Psoas muscle (tissue), 8 donors: ENCODE results near the gene EPHB6. TPM values are rescaled to one million over a fixed set of nuclear protein-coding genes. Genes with fewer than 3 reads are reported as not detected.

ENCODE experiments used
- ATAC-seq, 4 donors: fragments of 200-7000 bp; cut with Tn5 transposase; one replicate each; pipeline ENCODE4 v1.9.1; 2020; ENCODE audit warnings: moderate library complexity in 3 of 4, mild to moderate bottlenecking in 2 of 4
- DNase-seq, 2 donors: peaks; one replicate each; pipeline ENCODE4 v3.0.0-alpha.2; 2020
- H3K27ac ChIP-seq: fragments of 200-600 bp; one replicate; pipeline ENCODE4 v1.8.0; 2022
- H3K27me3 ChIP-seq, 3 donors: fragments of 200-600 bp in 1 of 3; one replicate each; pipeline versions ENCODE4 v1.6.1 to v1.8.0; 2013 to 2022; ENCODE audit warnings: low read length in 2 of 3, mild to moderate bottlenecking in 2 of 3, moderate library complexity in 1 of 3; ENCODE audit not compliant: insufficient read depth in 3 of 3
- H3K36me3 ChIP-seq, 2 donors: fragments of 200-600 bp in 1 of 2; one replicate each; pipeline versions ENCODE4 v1.6.1 to v1.8.0; 2013 to 2022; ENCODE audit warnings: low read depth in 1 of 2, mild to moderate bottlenecking in 1 of 2, moderate library complexity in 1 of 2; ENCODE audit not compliant: insufficient read depth in 1 of 2
- H3K4me1 ChIP-seq: fragments of 200-600 bp; one replicate; pipeline ENCODE4 v1.8.0; 2022
- H3K4me3 ChIP-seq: fragments of 200-600 bp; one replicate; pipeline ENCODE4 v1.8.0; 2022; ENCODE audit warnings: mild to moderate bottlenecking
- H3K9me3 ChIP-seq: fragments of 200-600 bp; one replicate; pipeline ENCODE4 v1.8.0; 2022
- WGBS, 3 donors: extraction: QIAGEN DNeasy Blood & Tissue Kit; methylation state at CpG; one replicate each; pipeline versions ENCODE4 v1.1.6 to v1.1.7; 2013; 5-methylcytosine and 5-hydroxymethylcytosine counted together
- intact Hi-C, 2 donors: fragments of 100-400 bp; cut with DNase I; formaldehyde crosslinking; loops; one replicate each; pipeline versions ENCODE4 v1.11.0 to v1.14.2; 2022
- polyA plus RNA-seq, 3 donors: library from polyadenylated mRNA; stranded (reverse); fragments of 200-250 nt; gene quantifications; one replicate each; pipeline ENCODE4 v1.2.3, GENCODE V29; 2013
- total RNA-seq, 4 donors: library from RNA; stranded (reverse); fragmentation: NEBNext Ultra II Directional in 2 of 4; extraction: Animal tissue kit (Norgen Biotek cat#: 25700) in 2 of 4; gene quantifications; one replicate each; pipeline versions ENCODE4 v1.2.1 to v1.2.4, GENCODE V29; 2021 to 2023
- TF ChIP-seq, protein P1 (sequence below): fragments of 200-600 bp; IDR thresholded peaks from one replicate; pipeline ENCODE4 v1.8.0; 2022; ENCODE audit warnings: antibody characterized with exemption
- donor health status: healthy with polysubstance abuse.
- donor health status: DM: no; HTN: no; CAD: no; lungs with moderate emphysema.
- donor health status: Bipolar disorder and iron deficiency.
- donor health status: healthy.
- donor health status: DM: yes; HTN: yes; CAD: no.
- donor health status: DM: no; HTN: no; CAD: no.
- donor health status: DM: no; HTN: no; CAD: no.
- donor health status: DM: yes; HTN: yes; CAD: no.

Gene EPHB6
- total and polyA plus RNA-seq, 7 donors: 0.57 to 5.7 (median 2.9) TPM

DNA sequence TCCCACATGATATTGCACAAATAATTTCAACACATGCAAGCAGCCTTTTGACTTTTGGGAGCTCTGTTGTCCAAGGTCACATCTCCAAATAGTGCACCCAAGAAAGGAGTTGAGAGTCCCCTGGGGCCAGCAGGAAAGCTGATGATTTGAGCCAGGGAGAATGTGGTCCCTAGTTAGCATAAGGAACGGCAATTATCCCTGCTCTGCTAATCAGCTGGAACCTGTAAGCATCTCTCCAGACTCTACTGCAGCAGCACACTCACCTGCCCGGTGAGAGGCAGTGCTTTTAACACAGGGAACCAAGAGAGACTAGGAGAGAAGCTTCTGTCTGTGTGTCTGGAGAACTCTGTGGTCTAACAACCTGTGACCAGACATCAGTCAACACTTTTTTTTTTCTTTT is 61.6 kb downstream of the EPHB6 start:
- Histone ChIP-seq H3K27ac (no peak overlapping the region), H3K4me1 (no peaks in the 10 kb centered on the region), H3K9me3 (no peaks in the 10 kb centered on the region), H3K27me3 (peaks cover 0 to 5% (median 0%) of the 10 kb centered on the region in 3 donors), H3K4me3 (no peak overlapping the region), H3K36me3 (no peaks in the 10 kb centered on the region)
- TF ChIP-seq, protein P1, sequence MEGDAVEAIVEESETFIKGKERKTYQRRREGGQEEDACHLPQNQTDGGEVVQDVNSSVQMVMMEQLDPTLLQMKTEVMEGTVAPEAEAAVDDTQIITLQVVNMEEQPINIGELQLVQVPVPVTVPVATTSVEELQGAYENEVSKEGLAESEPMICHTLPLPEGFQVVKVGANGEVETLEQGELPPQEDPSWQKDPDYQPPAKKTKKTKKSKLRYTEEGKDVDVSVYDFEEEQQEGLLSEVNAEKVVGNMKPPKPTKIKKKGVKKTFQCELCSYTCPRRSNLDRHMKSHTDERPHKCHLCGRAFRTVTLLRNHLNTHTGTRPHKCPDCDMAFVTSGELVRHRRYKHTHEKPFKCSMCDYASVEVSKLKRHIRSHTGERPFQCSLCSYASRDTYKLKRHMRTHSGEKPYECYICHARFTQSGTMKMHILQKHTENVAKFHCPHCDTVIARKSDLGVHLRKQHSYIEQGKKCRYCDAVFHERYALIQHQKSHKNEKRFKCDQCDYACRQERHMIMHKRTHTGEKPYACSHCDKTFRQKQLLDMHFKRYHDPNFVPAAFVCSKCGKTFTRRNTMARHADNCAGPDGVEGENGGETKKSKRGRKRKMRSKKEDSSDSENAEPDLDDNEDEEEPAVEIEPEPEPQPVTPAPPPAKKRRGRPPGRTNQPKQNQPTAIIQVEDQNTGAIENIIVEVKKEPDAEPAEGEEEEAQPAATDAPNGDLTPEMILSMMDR: no peak
- intact Hi-C loops: no loop called here
- WGBS, 3 donors: 30 to 41% (median 35%) methylated on average over 2 of the region's 2 CpGs
- ATAC-seq: no peak
- DNase-seq: no peak

DNA sequence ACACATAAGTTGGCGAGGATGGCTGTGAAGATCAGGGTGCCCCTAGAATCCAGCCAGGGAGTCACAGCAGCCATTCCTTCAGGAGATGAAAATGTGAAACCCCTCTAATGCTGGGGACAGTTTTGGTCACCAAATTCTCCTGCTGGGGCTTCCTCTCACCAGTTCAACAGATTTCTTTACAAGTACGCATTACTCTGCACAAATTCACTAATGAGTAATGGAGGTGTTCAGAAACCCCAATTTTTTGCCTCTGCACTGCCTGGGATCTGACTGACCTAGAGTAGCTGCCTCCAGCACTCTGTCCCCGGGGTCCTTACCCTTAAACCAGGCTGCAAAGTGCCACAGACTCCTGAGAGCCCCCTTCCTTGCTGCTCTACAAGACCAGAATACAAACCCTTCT is 62.6 kb downstream of the EPHB6 start:
- ATAC-seq (no peak), DNase-seq (no peak)
- no peaks in the 10 kb centered on the region for H3K36me3 ChIP-seq
- TF ChIP-seq, protein P1: no peak
- H3K4me1 ChIP-seq: no peaks in the 10 kb centered on the region
- WGBS, 3 donors: 76 to 79% (median 78%) methylated on average over 3 of the region's 3 CpGs
- H3K27ac ChIP-seq: no peak overlapping the region
- H3K9me3 ChIP-seq: no peaks in the 10 kb centered on the region
- H3K4me3 ChIP-seq: no peak overlapping the region
- intact Hi-C loops: no loop called here
- H3K27me3 ChIP-seq: peaks cover 0 to 5% (median 0%) of the 10 kb centered on the region in 3 donors

DNA sequence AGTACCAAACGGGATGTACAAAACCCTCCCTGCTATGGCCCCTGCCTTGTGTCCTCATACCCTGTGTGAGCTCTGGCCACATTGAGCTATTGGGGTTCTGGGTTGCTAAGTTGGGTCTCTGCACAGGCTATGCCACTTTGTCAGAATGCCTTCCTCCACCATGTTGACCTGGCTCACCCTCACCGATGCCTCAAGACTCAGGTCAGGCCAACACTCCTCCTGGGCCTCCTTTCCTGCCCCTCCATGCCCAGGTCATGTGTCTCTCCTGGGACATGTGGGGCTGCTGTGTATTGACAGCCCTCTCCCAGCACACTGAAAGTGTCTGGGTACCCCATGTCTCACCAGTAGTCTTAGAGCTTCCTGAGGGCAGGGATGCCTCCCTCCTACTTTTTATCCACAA is 64.0 kb downstream of the EPHB6 start:
- ATAC-seq (no peak), DNase-seq (no peak)
- no peaks in the 10 kb centered on the region for H3K36me3 ChIP-seq
- no peak overlapping the region for H3K4me3 ChIP-seq
- H3K4me1 ChIP-seq: no peaks in the 10 kb centered on the region
- TF ChIP-seq, protein P1: no peak
- H3K27ac ChIP-seq: no peak overlapping the region
- H3K27me3 ChIP-seq: peaks cover 0 to 5% (median 0%) of the 10 kb centered on the region in 3 donors
- intact Hi-C loops: no loop called here
- 76 to 88% (median 85%) methylated on average over 2 of the region's 2 CpGs for WGBS, 3 donors
- H3K9me3 ChIP-seq: no peaks in the 10 kb centered on the region

DNA sequence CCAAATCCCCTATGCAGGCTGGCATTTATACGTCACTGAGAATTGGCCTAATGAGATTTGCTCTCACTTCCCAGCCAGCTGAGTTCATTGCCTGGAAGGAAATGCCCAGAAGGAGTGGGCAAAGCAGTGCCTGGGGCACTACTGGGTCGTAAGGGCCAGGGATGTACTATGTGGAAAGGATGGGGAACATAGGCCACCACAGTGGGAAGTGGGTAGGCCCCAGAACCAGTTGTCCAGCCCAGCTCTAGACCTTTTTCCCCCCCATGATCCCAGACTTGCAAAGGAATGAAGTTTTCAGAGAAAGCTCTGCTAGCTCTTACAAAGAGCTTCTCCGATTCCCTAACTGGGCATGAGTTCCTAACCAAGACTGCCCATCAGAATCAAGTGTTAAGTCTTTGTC is 64.8 kb downstream of the EPHB6 start:
- no peak for DNase-seq
- H3K4me1 ChIP-seq: no peaks in the 10 kb centered on the region
- no peaks in the 10 kb centered on the region for H3K36me3 ChIP-seq
- no peak overlapping the region for H3K4me3 ChIP-seq
- 77 to 86% (median 79%) methylated on average over 3 of the region's 3 CpGs for WGBS, 3 donors
- no peaks in the 10 kb centered on the region for H3K9me3 ChIP-seq
- ATAC-seq: no peak
- intact Hi-C loops: no loop called here
- no peak overlapping the region for H3K27ac ChIP-seq
- peaks cover 0 to 5% (median 0%) of the 10 kb centered on the region in 3 donors for H3K27me3 ChIP-seq
- TF ChIP-seq, protein P1: no peak

Other genes starting within 250 kb of the EPHB6 start
- gene PRSS1, start 105.6 kb upstream of the EPHB6 start, total RNA-seq: 1 to 10 TPM in 2 of 4 donors, not detected in 2; 1.3 to 8.7 TPM
- 1 to 10 TPM in 2 of 3 donors, not detected in 1; 1.4 to 2.2 TPM for gene PRSS1, start 105.6 kb upstream of the EPHB6 start, polyA plus RNA-seq
- gene PRSS2, start 84.1 kb upstream of the EPHB6 start, total RNA-seq: 1 to 10 TPM in 2 of 4 donors, not detected in 2; 1.7 to 6.2 TPM
- gene PRSS2, start 84.1 kb upstream of the EPHB6 start, polyA plus RNA-seq: 1 to 10 TPM in 1 of 3 donors, under 1 TPM in 2; 0.04 to 2.8 (median 0.66) TPM
- not detected for gene TRPV6, start 30.7 kb downstream of the EPHB6 start, total RNA-seq
- under 1 TPM in 1 of 3 donors, not detected in 2; under 0.01 TPM for gene TRPV6, start 30.7 kb downstream of the EPHB6 start, polyA plus RNA-seq
- gene TRPV5, start 78.7 kb downstream of the EPHB6 start, total RNA-seq: under 1 TPM in 1 of 4 donors, not detected in 3; 0.06 TPM
- gene TRPV5, start 78.7 kb downstream of the EPHB6 start, polyA plus RNA-seq: not detected
- not detected for gene LLCFC1, start 84.4 kb downstream of the EPHB6 start, total RNA-seq
- not detected for gene LLCFC1, start 84.4 kb downstream of the EPHB6 start, polyA plus RNA-seq
- under 1 TPM in 2 of 4 donors, not detected in 2; 0.67 to 0.69 TPM for gene KEL, start 107.3 kb downstream of the EPHB6 start, total RNA-seq
- gene KEL, start 107.3 kb downstream of the EPHB6 start, polyA plus RNA-seq: under 1 TPM; 0.01 to 0.30 (median 0.06) TPM
- not detected for gene OR9A2, start 172.1 kb downstream of the EPHB6 start, total RNA-seq
- gene OR9A2, start 172.1 kb downstream of the EPHB6 start, polyA plus RNA-seq: not detected
- gene OR6V1, start 197.3 kb downstream of the EPHB6 start, total RNA-seq: not detected
- not detected for gene OR6V1, start 197.3 kb downstream of the EPHB6 start, polyA plus RNA-seq